ENCODE results near the gene FASLG. TPM values are rescaled to one million over a fixed set of nuclear protein-coding genes. Genes with fewer than 3 reads are reported as not detected.
"Not testable (repeated sequence)": the region's sequence is repeated elsewhere in the genome, so short reads cannot be mapped to it uniquely, and the experiment has no call there.

Gene FASLG
- total RNA-seq, 1 experiment from 2014 or later = not detected

GRCh38 chr1:172672720-172673119 is 13.8 kb downstream of the FASLG start:
- DNase-seq (ENCODE audit: low read depth) = no peak
- in situ Hi-C loops (cut with HindIII; ENCODE audit: low pct_unique_long_range_greater_than_20kb, low sequenced_read_pairs) = no loop called here

GRCh38 chr1:172673761-172674160 is 14.9 kb downstream of the FASLG start:
- in situ Hi-C loops (cut with HindIII; ENCODE audit: low pct_unique_long_range_greater_than_20kb, low sequenced_read_pairs) = no loop called here
- DNase-seq (ENCODE audit: low read depth) = no peak

GRCh38 chr1:172674831-172675613 is 16.1 kb downstream of the FASLG start:
- in situ Hi-C loops (cut with HindIII; ENCODE audit: low pct_unique_long_range_greater_than_20kb, low sequenced_read_pairs) = no loop called here
- no peak for DNase-seq (ENCODE audit: low read depth)

DNA sequence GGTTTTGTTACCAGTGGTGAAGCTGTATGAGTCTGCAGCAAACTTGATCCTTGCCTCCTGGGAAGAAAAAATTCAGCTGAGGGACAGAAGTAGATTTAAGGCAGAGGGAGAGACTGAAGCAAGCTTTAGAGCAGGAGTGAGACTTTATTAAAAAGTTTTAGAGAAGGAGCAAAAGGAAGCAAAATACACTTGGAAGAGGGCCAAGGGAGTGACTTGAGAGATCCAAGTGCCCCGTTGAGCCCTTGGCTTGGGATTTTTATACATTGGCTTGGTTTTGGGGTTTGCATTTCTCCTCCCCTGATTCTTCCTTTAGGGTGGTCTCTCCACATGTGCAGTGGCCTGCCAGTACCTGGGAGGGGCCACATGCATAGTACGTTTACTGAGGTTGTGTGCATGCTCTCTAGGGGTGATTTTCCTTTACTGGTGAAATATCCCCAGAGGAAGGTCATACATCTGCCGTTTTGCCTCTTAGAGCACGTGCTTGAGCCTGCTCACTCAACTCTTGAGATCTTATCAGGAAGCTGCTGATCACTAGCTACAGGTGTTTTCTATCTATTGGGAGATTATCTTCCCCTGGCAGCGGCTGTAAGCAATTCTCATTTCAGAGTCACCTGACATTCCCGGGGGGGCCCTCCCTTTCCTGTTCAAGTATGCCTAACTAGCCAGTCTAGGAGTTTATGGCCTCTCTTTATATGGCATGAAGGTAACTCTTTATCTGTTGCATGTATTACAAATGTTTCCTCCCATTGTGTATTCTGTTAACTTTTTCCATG is 20.3 kb downstream of the FASLG start:
- in situ Hi-C loops (cut with HindIII; ENCODE audit: low pct_unique_long_range_greater_than_20kb, low sequenced_read_pairs) = no loop called here
- DNase-seq (ENCODE audit: low read depth) = no peak

DNA sequence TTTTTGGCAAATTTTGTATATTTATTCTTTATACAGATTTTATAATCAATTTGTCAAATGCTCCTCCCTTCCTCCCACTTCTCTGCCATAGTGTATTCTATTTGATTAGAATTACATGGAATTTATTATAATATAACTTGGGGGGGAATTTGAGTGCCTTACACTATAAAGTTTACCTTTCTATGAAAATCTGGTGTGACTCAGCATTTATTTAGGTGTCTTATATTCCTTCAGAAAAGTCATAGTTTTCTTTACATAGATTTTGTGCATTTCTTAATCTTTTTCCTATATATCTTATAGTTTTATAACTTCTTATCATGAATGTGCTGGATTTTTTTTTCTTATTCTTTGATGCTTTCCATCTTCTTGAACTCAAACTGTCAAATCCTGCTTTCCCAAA is 21.3 kb downstream of the FASLG start:
- in situ Hi-C loops (cut with HindIII; ENCODE audit: low pct_unique_long_range_greater_than_20kb, low sequenced_read_pairs) = no loop called here
- DNase-seq (ENCODE audit: low read depth) = no peak

- in situ Hi-C loops (cut with HindIII; ENCODE audit: low pct_unique_long_range_greater_than_20kb, low sequenced_read_pairs) = no loop called here
- no peak for DNase-seq (ENCODE audit: low read depth)
Measured at GRCh38 chr1:172680733-172681275, 21.9 kb downstream of the FASLG start.

- in situ Hi-C loops (cut with HindIII; ENCODE audit: low pct_unique_long_range_greater_than_20kb, low sequenced_read_pairs) = no loop called here
- DNase-seq (ENCODE audit: low read depth) = no peak
Measured at GRCh38 chr1:172682812-172683211, 23.9 kb downstream of the FASLG start.

DNA sequence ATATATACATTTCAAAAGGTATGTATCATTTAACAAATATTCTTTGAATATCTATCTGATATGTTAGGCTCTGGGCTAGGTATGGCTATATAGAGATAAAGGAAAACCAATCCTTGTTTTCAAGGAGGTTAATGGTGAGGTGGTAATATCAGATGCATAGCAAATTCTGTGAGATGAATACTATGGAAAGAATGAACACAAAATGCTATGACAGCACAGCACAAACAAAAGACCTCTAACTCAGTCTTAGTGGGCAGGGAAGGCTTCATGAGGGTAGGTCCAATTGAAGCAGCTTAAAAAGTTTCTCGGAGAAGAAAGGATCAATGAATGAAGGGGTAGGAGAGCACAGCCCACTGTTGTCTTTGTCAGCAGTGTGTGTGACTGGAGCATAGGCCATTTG is 27.2 kb downstream of the FASLG start:
- in situ Hi-C loops (cut with HindIII; ENCODE audit: low pct_unique_long_range_greater_than_20kb, low sequenced_read_pairs) = no loop called here

DNA sequence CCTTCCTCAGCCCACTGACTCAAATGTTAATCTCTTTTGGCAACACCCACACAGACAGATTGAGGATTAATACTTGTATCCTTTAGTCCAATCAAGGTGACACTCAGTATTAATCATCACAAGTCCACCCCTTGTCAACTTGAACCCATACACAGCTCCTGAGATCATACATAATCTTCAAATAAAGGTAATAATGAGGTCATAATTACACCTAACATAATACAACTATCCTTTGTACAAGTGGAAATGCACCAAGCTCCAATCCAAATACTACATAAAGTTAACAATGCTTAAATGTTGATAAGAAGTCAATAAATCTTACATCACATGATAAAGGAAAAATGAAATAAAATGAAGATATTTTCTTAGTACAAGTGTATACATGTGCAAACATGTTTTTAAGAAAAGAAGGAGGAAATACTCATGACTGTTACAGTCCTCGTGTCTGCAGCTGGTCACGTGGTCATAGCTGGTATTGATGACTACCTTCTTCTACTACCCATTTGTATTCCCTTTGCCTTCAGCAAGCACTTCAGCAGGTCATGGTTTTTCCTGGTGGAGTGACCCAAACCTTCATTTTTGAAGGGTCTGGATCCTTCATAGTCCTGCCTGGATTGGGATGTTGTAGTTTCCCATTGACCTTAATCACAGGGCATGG is 29.7 kb downstream of the FASLG start:
- DNase-seq (ENCODE audit: low read depth); in situ Hi-C loops (cut with HindIII; ENCODE audit: low pct_unique_long_range_greater_than_20kb, low sequenced_read_pairs): not testable (repeated sequence)

More for the DNA sequence above, 27.2 kb downstream of the FASLG start:
- no peak for DNase-seq (ENCODE audit: low read depth)

GRCh38 chr1:172690925-172691324 is 32.0 kb downstream of the FASLG start:
- DNase-seq (ENCODE audit: low read depth); in situ Hi-C loops (cut with HindIII; ENCODE audit: low pct_unique_long_range_greater_than_20kb, low sequenced_read_pairs): not testable (repeated sequence)

DNA sequence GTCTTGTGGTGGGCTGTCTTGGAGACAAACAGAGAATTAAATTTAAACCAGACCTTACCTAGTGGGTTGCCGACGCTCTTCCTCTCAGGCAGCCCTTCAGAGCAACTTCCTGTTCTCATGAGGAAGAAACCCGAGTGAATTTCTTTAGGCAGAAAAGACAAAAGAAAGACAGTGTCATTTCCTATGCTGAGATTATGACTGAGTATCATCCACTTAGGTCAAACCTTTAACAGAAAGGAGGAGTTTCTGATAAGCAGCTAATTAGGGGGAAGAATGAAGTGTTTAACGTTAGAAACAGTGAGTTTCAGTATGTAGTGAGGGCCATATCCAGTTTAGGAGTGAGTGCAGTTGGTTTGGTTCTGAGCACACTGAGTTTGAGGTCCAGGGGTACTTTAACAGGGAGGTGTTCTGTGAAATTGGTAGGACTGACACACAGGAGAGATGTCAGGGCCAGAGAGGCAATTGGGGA is 38.7 kb downstream of the FASLG start:
- in situ Hi-C loops (cut with HindIII; ENCODE audit: low pct_unique_long_range_greater_than_20kb, low sequenced_read_pairs) = no loop called here
- no peak for DNase-seq (ENCODE audit: low read depth)

DNA sequence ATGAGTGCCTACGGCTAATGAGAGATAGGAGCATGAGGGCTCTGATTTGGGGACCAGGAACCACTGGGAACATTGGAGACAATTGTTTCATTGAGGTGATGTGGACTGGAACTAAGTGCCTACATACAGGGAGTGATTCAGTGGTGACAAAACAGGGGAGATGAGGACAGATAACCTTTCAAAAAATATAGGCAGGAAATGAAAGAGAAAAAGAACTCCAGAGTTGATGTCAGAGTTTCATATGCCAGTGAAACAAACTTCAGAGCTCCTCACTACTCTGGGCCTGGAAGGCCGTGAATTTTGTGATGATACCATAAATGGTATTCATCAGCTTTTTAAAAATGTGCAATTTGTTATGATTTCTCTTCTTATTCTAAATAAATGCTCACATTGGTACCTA is 39.3 kb downstream of the FASLG start:
- DNase-seq (ENCODE audit: low read depth) = no peak
- in situ Hi-C loops (cut with HindIII; ENCODE audit: low pct_unique_long_range_greater_than_20kb, low sequenced_read_pairs) = no loop called here

DNA sequence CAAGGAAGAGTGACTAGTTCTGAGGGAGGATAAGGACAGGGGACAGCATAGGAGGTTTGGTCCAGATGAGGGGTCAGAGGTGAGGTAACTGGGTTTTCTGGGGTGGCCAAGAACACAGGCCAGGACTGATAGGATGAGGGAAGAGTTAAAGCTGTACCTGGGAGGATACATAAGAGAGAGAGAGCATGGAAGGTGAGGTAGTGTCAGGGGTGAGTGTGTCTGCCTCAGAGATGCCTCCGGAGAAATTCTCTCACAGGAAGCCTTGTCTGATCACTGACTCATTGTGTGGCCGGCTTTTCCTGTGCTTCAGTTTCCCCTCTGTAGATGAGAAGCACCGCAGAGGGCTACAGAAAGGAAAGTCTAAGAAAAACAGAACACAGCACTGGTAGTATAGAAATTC is 40.2 kb downstream of the FASLG start:
- in situ Hi-C loops (cut with HindIII; ENCODE audit: low pct_unique_long_range_greater_than_20kb, low sequenced_read_pairs) = no loop called here
- DNase-seq (ENCODE audit: low read depth) = no peak

DNA sequence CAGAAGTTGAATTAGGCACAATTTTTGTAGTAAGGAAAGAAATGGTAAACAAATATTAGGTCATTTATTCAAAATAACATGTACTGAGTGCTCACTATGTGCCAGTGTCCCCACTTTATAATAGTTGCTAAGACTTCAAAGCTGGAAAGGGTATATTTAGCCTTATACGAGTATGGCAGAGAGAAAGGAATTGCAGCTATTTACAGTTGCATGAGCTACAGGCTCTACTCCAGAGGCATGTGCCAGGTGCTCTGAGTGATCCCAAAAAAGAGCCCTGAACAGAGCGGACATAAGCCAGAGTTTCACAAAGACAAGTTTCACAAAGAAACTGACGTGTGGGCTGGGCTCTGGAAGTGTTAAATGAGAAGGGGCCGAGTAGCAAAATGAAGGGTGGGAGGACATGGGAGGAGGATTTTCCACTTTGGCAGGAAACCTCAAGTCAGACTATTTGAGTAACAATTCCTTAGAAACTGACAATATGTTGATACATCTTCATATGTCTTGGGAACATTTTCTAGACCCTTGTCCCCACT is 40.9 kb downstream of the FASLG start:
- in situ Hi-C loops (cut with HindIII; ENCODE audit: low pct_unique_long_range_greater_than_20kb, low sequenced_read_pairs) = no loop called here
- DNase-seq (ENCODE audit: low read depth) = no peak

GRCh38 chr1:172700556-172700955 is 41.7 kb downstream of the FASLG start:
- in situ Hi-C loops (cut with HindIII; ENCODE audit: low pct_unique_long_range_greater_than_20kb, low sequenced_read_pairs) = no loop called here
- no peak for DNase-seq (ENCODE audit: low read depth)

DNA sequence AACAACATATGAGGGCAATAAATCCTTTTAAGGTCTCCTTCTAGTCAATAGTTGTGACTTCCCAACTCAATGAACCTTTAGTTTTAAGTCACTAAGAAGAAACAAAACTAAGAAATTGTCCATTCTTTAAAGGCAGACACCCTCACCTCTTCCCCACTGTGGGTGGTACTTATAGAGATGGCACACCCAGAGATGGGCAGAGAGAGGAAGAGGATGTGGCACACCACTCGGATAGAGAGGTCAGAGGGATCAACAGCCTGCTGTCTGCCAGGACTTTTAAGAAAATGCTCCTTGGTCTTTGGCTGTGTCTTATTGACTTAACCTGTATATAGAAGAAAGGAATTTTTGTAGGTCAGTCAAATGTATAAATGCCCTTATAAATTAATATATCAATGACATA is 45.1 kb downstream of the FASLG start:
- no peak for DNase-seq (ENCODE audit: low read depth)
- in situ Hi-C loops (cut with HindIII; ENCODE audit: low pct_unique_long_range_greater_than_20kb, low sequenced_read_pairs) = no loop called here

DNA sequence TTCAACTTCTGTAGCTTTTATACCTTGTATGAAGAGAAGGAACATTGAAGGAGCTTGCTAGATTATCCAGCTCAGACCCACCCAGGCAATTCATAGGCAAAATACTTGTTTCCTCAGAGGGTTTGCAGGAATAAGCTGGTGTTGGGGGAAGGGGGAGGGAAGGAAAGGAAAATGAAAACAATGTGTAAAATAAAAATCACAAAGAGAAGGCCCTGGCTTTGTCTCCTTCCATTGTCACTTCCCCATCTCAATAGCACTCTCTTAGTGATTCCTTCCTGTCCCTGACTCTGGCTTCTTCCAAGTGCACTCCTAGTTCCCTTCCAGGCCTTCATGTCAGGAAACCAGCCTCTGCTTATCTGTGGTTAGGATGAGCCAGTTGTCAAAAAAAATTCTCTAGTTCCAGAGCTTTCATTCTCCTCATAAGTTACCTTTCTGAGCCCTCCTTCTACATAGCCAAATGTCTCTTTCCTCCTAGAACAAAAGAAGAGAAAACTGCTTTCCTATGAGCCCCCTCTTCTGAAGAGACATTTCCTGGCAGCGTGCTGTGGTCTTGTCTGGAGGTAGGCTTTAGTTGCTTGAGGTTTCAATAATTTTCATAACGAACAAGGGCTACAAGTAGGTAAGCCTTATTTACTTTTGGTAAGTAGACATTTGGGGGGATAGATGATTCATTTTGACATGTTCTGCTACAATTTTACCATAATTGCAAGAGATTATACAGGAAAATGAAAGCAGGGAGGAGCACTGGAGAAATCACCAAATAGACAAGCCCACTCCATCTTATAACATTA is 45.7 kb downstream of the FASLG start:
- in situ Hi-C loops (cut with HindIII; ENCODE audit: low pct_unique_long_range_greater_than_20kb, low sequenced_read_pairs) = no loop called here
- DNase-seq (ENCODE audit: low read depth) = no peak

DNA sequence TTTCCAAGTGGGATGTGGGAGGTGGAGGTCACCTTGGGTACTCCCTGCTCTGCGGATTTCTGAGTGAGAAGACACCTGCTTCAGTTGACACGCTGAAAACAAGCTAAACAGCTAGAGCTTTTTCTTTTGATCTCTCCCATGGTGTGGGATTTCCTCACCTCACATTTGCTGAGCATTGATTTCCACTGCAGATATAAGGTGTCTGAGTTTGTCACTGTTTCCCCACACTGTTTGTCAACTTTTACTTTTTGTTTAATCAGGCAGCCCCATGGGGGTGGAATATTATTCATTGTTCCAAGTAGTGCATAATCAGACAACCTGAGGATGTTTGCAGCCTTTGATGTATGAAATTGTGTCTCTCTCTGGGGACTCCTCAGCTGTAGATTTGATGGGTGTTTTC is 49.5 kb downstream of the FASLG start:
- no peak for DNase-seq (ENCODE audit: low read depth)
- in situ Hi-C loops (cut with HindIII; ENCODE audit: low pct_unique_long_range_greater_than_20kb, low sequenced_read_pairs) = no loop called here

All from Caki2 (cell line).